HCT116 (cell line): Measurements from ENCODE around the gene C1orf21. TPM values are rescaled to one million over a fixed set of nuclear protein-coding genes. Genes with fewer than 3 reads are reported as not detected.

ENCODE experiments used
- ATAC-seq: fragments of 200-7000 bp; cut with Tn5 transposase; 2 replicates; pipeline ENCODE4 v1.9.1; 2020; ENCODE audit warnings: mild to moderate bottlenecking, moderate library complexity
- BruUV-seq: library from RNA; stranded (reverse); fragments of 400-500 nt; replicated peaks from 2 replicates; lab custom pipeline; 2021; lab: Mats Ljungman, UMichigan
- CTCF ChIA-PET: fragments of 300-600 bp; sonication (Branson Sonifier 250); formaldehyde crosslinking; loops from one replicate; lab custom pipeline; 2021; ENCODE audit warnings: antibody characterized with exemption; lab: Charles Lee
- POLR2A ChIA-PET: fragments of 300-600, 350-600 bp; sonication (Branson Sonifier 250); formaldehyde crosslinking; loops from one replicate; lab custom pipeline; 2021; ENCODE audit warnings: antibody characterized with exemption; lab: Charles Lee
- RAD21 ChIA-PET, 2 experiments: fragments of 300-600 bp; sonication (Branson Sonifier 250); formaldehyde crosslinking; loops; one replicate each; lab custom pipeline; 2023; ENCODE audit warnings: low total read pairs in 2 of 2; ENCODE audit not compliant: uncharacterized antibody in 2 of 2, unreplicated experiment in 2 of 2, low non-redundant PET in 1 of 2; lab: Charles Lee
- DNase-seq: peaks from one replicate; pipeline ENCODE4 v3.0.0-alpha.2; 2010; ENCODE audit warnings: low read depth, low spot score
- H2AFZ ChIP-seq: fragments of 200-600 bp; shearing (Covaris generic), sonication (generic); 2 replicates; pipeline ENCODE4 v1.6.1; 2017; ENCODE audit warnings: low read depth, mixed run types, mixed read lengths, antibody characterized with exemption, low read length; ENCODE audit not compliant: poor library complexity, severe bottlenecking
- H3K27ac ChIP-seq: 2 replicates; pipeline ENCODE4 v1.5.1; 2012; ENCODE audit warnings: low read depth, low read length
- H3K27me3 ChIP-seq: fragments of 200-600 bp; sonication (generic); 2 replicates; pipeline ENCODE4 v1.6.1; 2016; ENCODE audit warnings: mixed run types, low read length, mixed read lengths; ENCODE audit not compliant: insufficient read depth
- H3K36me3 ChIP-seq, 2 experiments: fragments of 200-500 bp in 1 of 2; fragments of 200-600 bp in 1 of 2; sonication (Bioruptor generic) in 1 of 2; sonication (generic) in 1 of 2; 2 replicates each; pipeline versions ENCODE4 v1.5.1 to v1.6.1; 2014 to 2016; ENCODE audit warnings: low read length in 2 of 2, inconsistent platforms in 1 of 2, mixed read lengths in 1 of 2, mixed run types in 1 of 2; ENCODE audit not compliant: insufficient read depth in 2 of 2, control insufficient read depth in 1 of 2
- H3K4me1 ChIP-seq, 2 experiments: fragments of 200-600 bp in 1 of 2; sonication (generic) in 1 of 2; 2 replicates each; pipeline versions ENCODE4 v1.5.1 to v1.6.1; 2012 to 2017; ENCODE audit warnings: low read length in 2 of 2, inconsistent platforms in 1 of 2, mild to moderate bottlenecking in 1 of 2, mixed read lengths in 1 of 2, mixed run types in 1 of 2, moderate library complexity in 1 of 2; ENCODE audit not compliant: insufficient read depth in 2 of 2, control insufficient read depth in 1 of 2
- H3K4me2 ChIP-seq: fragments of 200-600 bp; sonication (generic); 2 replicates; pipeline ENCODE4 v1.6.1; 2017; ENCODE audit warnings: mixed run types, low read length, mixed read lengths
- H3K4me3 ChIP-seq, 2 experiments: fragments of 200-600 bp in 1 of 2; sonication (generic) in 1 of 2; replicated peaks in 1 of 2; 2 replicates each; pipeline ENCODE4 v1.5.1; 2011 to 2016; ENCODE audit warnings: low read length in 2 of 2, control low read depth in 1 of 2, low read depth in 1 of 2, mild to moderate bottlenecking in 1 of 2, mixed read lengths in 1 of 2, mixed run types in 1 of 2
- H3K79me2 ChIP-seq: fragments of 200-600 bp; sonication (generic); 2 replicates; pipeline ENCODE4 v1.6.1; 2017; ENCODE audit warnings: mild to moderate bottlenecking, mixed run types, low read length, moderate library complexity, mixed read lengths; ENCODE audit not compliant: insufficient read depth
- H3K9ac ChIP-seq: fragments of 200-600 bp; sonication (generic); 2 replicates; pipeline ENCODE4 v1.6.1; 2016; ENCODE audit warnings: low read length, mixed read lengths
- H3K9me2 ChIP-seq: fragments of 200-600 bp; sonication (generic), shearing (Covaris generic); 2 replicates; pipeline ENCODE4 v1.6.1; 2017; ENCODE audit warnings: mixed run types, mild to moderate bottlenecking, moderate library complexity; ENCODE audit not compliant: insufficient read depth
- H3K9me3 ChIP-seq, 2 experiments: fragments of 200-500 bp in 1 of 2; fragments of 200-600 bp in 1 of 2; sonication (Bioruptor generic) in 1 of 2; sonication (generic) in 1 of 2; 2 replicates each; pipeline ENCODE4 v1.6.1; 2014 to 2017; ENCODE audit warnings: low read length in 2 of 2, mixed read lengths in 2 of 2, inconsistent platforms in 1 of 2, low read depth in 1 of 2, mild to moderate bottlenecking in 1 of 2, mixed run types in 1 of 2, moderate library complexity in 1 of 2; ENCODE audit not compliant: control insufficient read depth in 1 of 2, insufficient read depth in 1 of 2
- H4K20me1 ChIP-seq: fragments of 200-600 bp; sonication (generic), shearing (Covaris generic); 2 replicates; pipeline ENCODE4 v1.6.1; 2017; ENCODE audit warnings: mixed run types, mild to moderate bottlenecking, moderate library complexity; ENCODE audit not compliant: insufficient read depth
- ATF3 ChIP-seq: IDR thresholded peaks from 2 replicates; pipeline ENCODE4 v1.6.1; 2012
- CBX3 ChIP-seq: IDR thresholded peaks from 2 replicates; pipeline ENCODE4 v1.6.1; 2012; ENCODE audit warnings: low read depth
- CTCF ChIP-seq, 3 experiments: fragments of 200-600 bp in 1 of 3; sonication (generic) in 1 of 3; IDR thresholded peaks in 2 of 3; conservative IDR thresholded peaks in 1 of 3; 2 replicates each; pipeline ENCODE4 v1.5.1; 2012 to 2017; ENCODE audit warnings: low read depth in 2 of 3, low read length in 2 of 3, antibody characterized with exemption in 1 of 3, borderline replicate concordance in 1 of 3, control low read depth in 1 of 3, mild to moderate bottlenecking in 1 of 3, mixed read lengths in 1 of 3, mixed run types in 1 of 3, moderate library complexity in 1 of 3; ENCODE audit not compliant: insufficient read depth in 1 of 3
- JUND ChIP-seq: IDR thresholded peaks from 2 replicates; pipeline ENCODE4 v1.6.1; 2012
- REST ChIP-seq: IDR thresholded peaks from 2 replicates; pipeline ENCODE4 v1.6.1; 2012; ENCODE audit warnings: low read depth
- TCF7L2 ChIP-seq: IDR thresholded peaks from 2 replicates; pipeline ENCODE4 v1.7.0; 2011; ENCODE audit warnings: borderline replicate concordance, inconsistent platforms; ENCODE audit not compliant: insufficient read depth, insufficient read length; ENCODE audit errors: extremely low read depth
- YY1 ChIP-seq: IDR thresholded peaks from 2 replicates; pipeline ENCODE4 v1.6.1; 2011; ENCODE audit warnings: low read length, low read depth, moderate library complexity, mild to moderate bottlenecking; ENCODE audit not compliant: insufficient replicate concordance; ENCODE audit errors: extremely low read depth
- ZBTB33 ChIP-seq: IDR thresholded peaks from 2 replicates; pipeline ENCODE4 v1.6.1; 2011; ENCODE audit warnings: mild to moderate bottlenecking, low read length, moderate library complexity; ENCODE audit not compliant: insufficient replicate concordance; ENCODE audit errors: extremely low read depth
- intact Hi-C: fragments of 100-400 bp; cut with micrococcal nuclease; formaldehyde crosslinking; loops from 2 replicates; pipeline ENCODE4 v1.10.0; 2022
- total RNA-seq: library from RNA; stranded (reverse); gene quantifications from one replicate; pipeline ENCODE4 v1.2.1, GENCODE V29; 2021; ENCODE audit not compliant: unreplicated experiment

C1orf21 gene
- total RNA-seq, 1 experiment from 2014 or later = 8.9 TPM

- no TSS peak for BruUV-seq
- no peak for ATAC-seq
Measured at GRCh38 chr1:184658055-184658454, 271.2 kb downstream of the C1orf21 start.

More at GRCh38 chr1:184658055-184658454, 271.2 kb downstream of the C1orf21 start:
- Histone ChIP-seq H3K9me3 (no peaks in the 10 kb centered on the region), H3K27me3 (no peaks in the 10 kb centered on the region), H3K36me3 (no peaks in the 10 kb centered on the region), H3K79me2 (no peaks in the 10 kb centered on the region), H3K9ac (no peak overlapping the region), H3K27ac (no peak overlapping the region), H3K4me3 (no peak overlapping the region), H3K4me2 (no peak overlapping the region), H4K20me1 (no peaks in the 10 kb centered on the region), H3K9me2 (no peaks in the 10 kb centered on the region), H2AFZ (no peak overlapping the region), H3K4me1 (no peaks in the 10 kb centered on the region)
- no peak for DNase-seq
- ChIA-PET CTCF (no interaction called here), POLR2A (no interaction called here), RAD21 (no interaction called here)
- intact Hi-C loops = no loop called here
- TF ChIP-seq ZBTB33 (no peak), YY1 (no peak), CBX3 (no peak), TCF7L2 (no peak), CTCF (IDR thresholded peaks at IDR 0.05 in 2 of 3, conservative IDR thresholded peaks at IDR 0.05 in 1 of 3; ENCODE audit: borderline replicate concordance in 1 of 3, insufficient read depth in 1 of 3, low read depth in 2 of 3, low read length in 2 of 3) (no peak), ATF3 (no peak), REST (no peak), JUND (no peak)
